ENCODE results near the gene RAB3C. TPM values are rescaled to one million over a fixed set of nuclear protein-coding genes. Genes with fewer than 3 reads are reported as not detected.

The RAB3C gene
- total RNA-seq, 1 donor from 2014 or later, result 0.84 TPM

- no peak for DNase-seq
- intact Hi-C loops (cut with micrococcal nuclease), result no loop called here
- no peak for ATAC-seq
Measured at GRCh38 chr5:58793888-58794657, 211.2 kb downstream of the RAB3C start.

- DNase-seq (no peak), ATAC-seq (no peak)
- intact Hi-C loops (cut with micrococcal nuclease), result no loop called here
Measured at GRCh38 chr5:58794875-58795274, 212.0 kb downstream of the RAB3C start.

- DNase-seq, result no peak
- ATAC-seq, result no peak
- intact Hi-C loops (cut with micrococcal nuclease), result no loop called here
Measured at GRCh38 chr5:58795327-58795726, 212.5 kb downstream of the RAB3C start.

GRCh38 chr5:58797021-58797420 is 214.1 kb downstream of the RAB3C start:
- ATAC-seq (no peak), DNase-seq (no peak)
- intact Hi-C loops (cut with micrococcal nuclease), result no loop called here

GRCh38 chr5:58800356-58800755 is 217.5 kb downstream of the RAB3C start:
- DNase-seq (no peak), ATAC-seq (no peak)
- intact Hi-C loops (cut with micrococcal nuclease), result no loop called here

- ATAC-seq (no peak), DNase-seq (no peak)
- intact Hi-C loops (cut with micrococcal nuclease), result no loop called here
Measured at GRCh38 chr5:58800861-58801540, 218.1 kb downstream of the RAB3C start.

- DNase-seq, result no peak
- intact Hi-C loops (cut with micrococcal nuclease), result no loop called here
- ATAC-seq, result no peak
Measured at GRCh38 chr5:58803056-58803455, 220.2 kb downstream of the RAB3C start.

- intact Hi-C loops (cut with micrococcal nuclease), result no loop called here
Measured at GRCh38 chr5:58804291-58804690, 221.4 kb downstream of the RAB3C start.

GRCh38 chr5:58810086-58810485 is 227.2 kb downstream of the RAB3C start:
- no peak for ATAC-seq
- intact Hi-C loops (cut with micrococcal nuclease), result no loop called here
- DNase-seq, result no peak

More at GRCh38 chr5:58804291-58804690, 221.4 kb downstream of the RAB3C start:
- DNase-seq (no peak), ATAC-seq (no peak)

- DNase-seq, result no peak
- no peak for ATAC-seq
- intact Hi-C loops (cut with micrococcal nuclease), result no loop called here
Measured at GRCh38 chr5:58813855-58814254, 231.0 kb downstream of the RAB3C start.

GRCh38 chr5:58816181-58816731 is 233.4 kb downstream of the RAB3C start:
- no peak for DNase-seq
- intact Hi-C loops (cut with micrococcal nuclease), result no loop called here
- ATAC-seq, result no peak

GRCh38 chr5:58818465-58818864 is 235.6 kb downstream of the RAB3C start:
- ATAC-seq (no peak), DNase-seq (no peak)
- intact Hi-C loops (cut with micrococcal nuclease), result no loop called here

GRCh38 chr5:58825441-58825840 is 242.6 kb downstream of the RAB3C start:
- intact Hi-C loops (cut with micrococcal nuclease), result no loop called here
- ATAC-seq, result no peak
- no peak for DNase-seq

GRCh38 chr5:58825899-58826298 is 243.0 kb downstream of the RAB3C start:
- intact Hi-C loops (cut with micrococcal nuclease), result no loop called here
- ATAC-seq (no peak), DNase-seq (no peak)

- ATAC-seq, result no peak
- intact Hi-C loops (cut with micrococcal nuclease), result no loop called here
- DNase-seq, result no peak
Measured at GRCh38 chr5:58827463-58827862, 244.6 kb downstream of the RAB3C start.

- intact Hi-C loops (cut with micrococcal nuclease), result no loop called here
- DNase-seq, result no peak
- ATAC-seq, result no peak
Measured at GRCh38 chr5:58828258-58828657, 245.4 kb downstream of the RAB3C start.

GRCh38 chr5:58834242-58835225 is 251.7 kb downstream of the RAB3C start:
- ATAC-seq (no peak), DNase-seq (no peak)
- intact Hi-C loops (cut with micrococcal nuclease), result no loop called here

GRCh38 chr5:58836351-58836750 is 253.5 kb downstream of the RAB3C start:
- intact Hi-C loops (cut with micrococcal nuclease), result no loop called here
- DNase-seq (no peak), ATAC-seq (no peak)

GRCh38 chr5:58838729-58839128 is 255.9 kb downstream of the RAB3C start:
- DNase-seq (no peak), ATAC-seq (no peak)

More at GRCh38 chr5:58838729-58839128, 255.9 kb downstream of the RAB3C start:
- intact Hi-C loops (cut with micrococcal nuclease), result no loop called here

Data from left ventricle myocardium superior (tissue), 1 donor.